NOMO-1 (cell line): Measurements from ENCODE around the gene SNX24.
A peak's percentile ranks its signal among the peaks of the same experiment; 100 is the strongest.
"Not testable (repeated sequence)": the region's sequence is repeated elsewhere in the genome, so short reads cannot be mapped to it uniquely, and the experiment has no call there.

Experiments used
- DNase-seq, 2 experiments: peaks; one replicate each; lab custom pipeline; 2025; ENCODE audit not compliant: unreplicated experiment in 2 of 2; lab: John Stamatoyannopoulos, UW

The SNX24 gene

GRCh38 chr5:122870219-122870856 is 24.9 kb downstream of the SNX24 start:
- DNase-seq = peak in 1 of 2 experiments; percentile 19

- DNase-seq = no peak
These were observed 26.2 kb downstream of the SNX24 start for GRCh38 chr5:122871661-122872060.

- no peak for DNase-seq
These were observed 28.9 kb downstream of the SNX24 start for GRCh38 chr5:122874179-122874875.

- DNase-seq = peak; percentile 46 to 71
These were observed 32.1 kb downstream of the SNX24 start for GRCh38 chr5:122877518-122877917.

- DNase-seq = no peak
These were observed 33.7 kb downstream of the SNX24 start for GRCh38 chr5:122879076-122879475.

- no peak for DNase-seq
These were observed 34.8 kb downstream of the SNX24 start for GRCh38 chr5:122880170-122880689.

GRCh38 chr5:122880749-122881148 is 35.3 kb downstream of the SNX24 start:
- DNase-seq = no peak

GRCh38 chr5:122882831-122883230 is 37.4 kb downstream of the SNX24 start:
- DNase-seq = peak in 1 of 2 experiments; percentile 15

- DNase-seq = no peak
These were observed 39.7 kb downstream of the SNX24 start for GRCh38 chr5:122885045-122885517.

GRCh38 chr5:122885891-122886290 is 40.5 kb downstream of the SNX24 start:
- no peak for DNase-seq

GRCh38 chr5:122895141-122895540 is 49.7 kb downstream of the SNX24 start:
- no peak for DNase-seq

- DNase-seq = no peak
These were observed 51.3 kb downstream of the SNX24 start for GRCh38 chr5:122896598-122897282.

GRCh38 chr5:122897283-122897602 is 51.8 kb downstream of the SNX24 start:
- DNase-seq = no peak

GRCh38 chr5:122901346-122901745 is 55.9 kb downstream of the SNX24 start:
- no peak for DNase-seq

GRCh38 chr5:122902263-122902662 is 56.9 kb downstream of the SNX24 start:
- DNase-seq = no peak

- no peak for DNase-seq
These were observed 61.4 kb downstream of the SNX24 start for GRCh38 chr5:122906768-122907167.

- DNase-seq = no peak
These were observed 61.9 kb downstream of the SNX24 start for GRCh38 chr5:122907276-122907675.

GRCh38 chr5:122908108-122908507 is 62.7 kb downstream of the SNX24 start:
- no peak for DNase-seq

- no peak for DNase-seq
These were observed 63.2 kb downstream of the SNX24 start for GRCh38 chr5:122908662-122909061.

- DNase-seq = no peak
These were observed 64.2 kb downstream of the SNX24 start for GRCh38 chr5:122909470-122910100.

- not testable (repeated sequence) for DNase-seq
These were observed 68.0 kb downstream of the SNX24 start for GRCh38 chr5:122913436-122913835.
